ENCODE results near the gene SLC2A2.

DNA sequence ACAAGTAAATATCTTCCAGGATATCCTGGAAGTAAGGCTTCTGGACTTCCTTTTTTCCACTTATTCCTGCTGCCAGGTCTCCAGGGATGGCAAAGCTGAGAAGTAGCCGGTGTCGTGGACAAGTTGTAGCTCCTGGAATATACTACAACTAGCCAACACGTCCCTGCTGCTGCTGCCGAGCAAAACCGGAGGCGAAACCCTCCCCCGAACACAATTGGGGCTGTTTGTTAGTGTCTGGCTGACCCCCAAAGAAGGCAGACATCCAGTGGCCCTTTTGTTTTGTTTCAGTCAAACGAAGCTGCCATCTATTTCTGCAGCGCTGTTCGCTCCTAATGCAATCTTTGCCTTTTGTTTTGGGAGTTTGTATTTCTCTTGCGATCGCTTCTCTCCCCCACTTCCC, 72.8 kb downstream of the SLC2A2 start:
- TF ChIP-seq POLR2A (IDR thresholded peaks at IDR 0.05): no peak
- TF ChIP-seq POLR2AphosphoS5 (IDR thresholded peaks at IDR 0.05): no peak

Data from suprapubic skin (tissue), 4 donors.